Measurements from ENCODE around the gene CAND1.

The CAND1 gene

GRCh38 chr12:67280572-67280971 is 11.4 kb downstream of the CAND1 start:
- no peak for DNase-seq (ENCODE audit: low read depth in 2 of 2)

GRCh38 chr12:67284561-67284960 is 15.4 kb downstream of the CAND1 start:
- DNase-seq (ENCODE audit: low read depth in 2 of 2) = no peak

GRCh38 chr12:67286257-67286656 is 17.1 kb downstream of the CAND1 start:
- DNase-seq (ENCODE audit: low read depth in 2 of 2) = no peak

GRCh38 chr12:67287311-67287710 is 18.2 kb downstream of the CAND1 start:
- no peak for DNase-seq (ENCODE audit: low read depth in 2 of 2)

GRCh38 chr12:67288561-67288960 is 19.4 kb downstream of the CAND1 start:
- no peak for DNase-seq (ENCODE audit: low read depth in 2 of 2)

GRCh38 chr12:67290378-67290777 is 21.2 kb downstream of the CAND1 start:
- DNase-seq (ENCODE audit: low read depth in 2 of 2) = no peak

GRCh38 chr12:67299526-67299925 is 30.4 kb downstream of the CAND1 start:
- no peak for DNase-seq (ENCODE audit: low read depth in 2 of 2)

GRCh38 chr12:67299926-67300325 is 30.8 kb downstream of the CAND1 start:
- DNase-seq (ENCODE audit: low read depth in 2 of 2) = no peak

GRCh38 chr12:67302162-67302561 is 33.0 kb downstream of the CAND1 start:
- no peak for DNase-seq (ENCODE audit: low read depth in 2 of 2)

- no peak for DNase-seq (ENCODE audit: low read depth in 2 of 2)
Measured at GRCh38 chr12:67305544-67305943, 36.4 kb downstream of the CAND1 start.

GRCh38 chr12:67306712-67307111 is 37.6 kb downstream of the CAND1 start:
- no peak for DNase-seq (ENCODE audit: low read depth in 2 of 2)

- no peak for DNase-seq (ENCODE audit: low read depth in 2 of 2)
Measured at GRCh38 chr12:67315661-67316060, 46.5 kb downstream of the CAND1 start.

- DNase-seq (ENCODE audit: low read depth in 2 of 2) = no peak
Measured at GRCh38 chr12:67318786-67319185, 49.6 kb downstream of the CAND1 start.

GRCh38 chr12:67319936-67320335 is 50.8 kb downstream of the CAND1 start:
- DNase-seq (ENCODE audit: low read depth in 2 of 2) = no peak

GRCh38 chr12:67320614-67321295 is 51.6 kb downstream of the CAND1 start:
- DNase-seq (ENCODE audit: low read depth in 2 of 2) = no peak

GRCh38 chr12:67322580-67322979 is 53.4 kb downstream of the CAND1 start:
- no peak for DNase-seq (ENCODE audit: low read depth in 2 of 2)

- DNase-seq (ENCODE audit: low read depth in 2 of 2) = no peak
Measured at GRCh38 chr12:67323007-67323406, 53.8 kb downstream of the CAND1 start.

- DNase-seq (ENCODE audit: low read depth in 2 of 2) = no peak
Measured at GRCh38 chr12:67326637-67327036, 57.5 kb downstream of the CAND1 start.

- DNase-seq (ENCODE audit: low read depth in 2 of 2) = no peak
Measured at GRCh38 chr12:67327466-67327865, 58.3 kb downstream of the CAND1 start.

GRCh38 chr12:67331123-67331522 is 62.0 kb downstream of the CAND1 start:
- DNase-seq (ENCODE audit: low read depth in 2 of 2) = no peak

GRCh38 chr12:67331828-67332227 is 62.7 kb downstream of the CAND1 start:
- no peak for DNase-seq (ENCODE audit: low read depth in 2 of 2)

- DNase-seq (ENCODE audit: low read depth in 2 of 2) = no peak
Measured at GRCh38 chr12:67333649-67334048, 64.5 kb downstream of the CAND1 start.

GRCh38 chr12:67338426-67338825 is 69.3 kb downstream of the CAND1 start:
- DNase-seq (ENCODE audit: low read depth in 2 of 2) = no peak

GRCh38 chr12:67339530-67339929 is 70.4 kb downstream of the CAND1 start:
- no peak for DNase-seq (ENCODE audit: low read depth in 2 of 2)

Measured in stimulated activated CD4-positive, alpha-beta T cell treated with anti-CD3 and anti-CD28 coated beads, Interleukin-12 subunit alpha, Interleukin-12 subunit beta, amount 100 ng/mL, for 24 hours (primary cell).